GM10847 (cell line): Measurements from ENCODE around the gene CCL1.

Source experiments
- POLR2A ChIP-seq: IDR thresholded peaks from 2 replicates; pipeline ENCODE4 v1.6.1; 2011; ENCODE audit not compliant: insufficient read length; ENCODE audit errors: extremely low read depth

CCL1 gene

DNA sequence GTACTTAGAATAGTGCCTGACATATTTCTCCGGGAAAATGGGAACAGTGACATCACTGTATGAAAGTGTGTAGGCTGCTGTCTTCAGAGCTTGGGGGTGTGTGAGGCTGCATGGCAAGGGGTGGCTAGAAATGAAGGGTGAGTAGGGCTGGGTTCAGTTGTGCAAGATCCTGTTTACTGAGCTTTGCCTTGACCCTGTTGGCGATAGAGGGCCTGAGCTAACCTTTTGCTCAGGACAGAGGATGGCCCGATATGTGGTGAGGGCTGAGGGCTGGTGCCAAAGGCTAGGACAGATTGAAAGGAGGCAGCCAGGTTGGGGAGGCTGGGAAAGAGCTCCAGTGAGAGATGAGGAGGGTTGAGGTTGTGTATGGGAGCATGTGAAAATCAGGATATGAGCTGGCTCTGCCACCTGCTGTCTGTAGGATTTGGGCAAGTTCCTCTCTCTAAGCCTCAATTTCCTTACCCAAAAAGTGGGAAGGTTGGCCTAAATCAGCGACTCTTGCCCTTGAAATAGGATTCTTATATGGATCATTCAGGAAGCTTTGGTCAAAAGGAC is 6.0 kb upstream of the CCL1 start:
- no peak for TF ChIP-seq POLR2A

DNA sequence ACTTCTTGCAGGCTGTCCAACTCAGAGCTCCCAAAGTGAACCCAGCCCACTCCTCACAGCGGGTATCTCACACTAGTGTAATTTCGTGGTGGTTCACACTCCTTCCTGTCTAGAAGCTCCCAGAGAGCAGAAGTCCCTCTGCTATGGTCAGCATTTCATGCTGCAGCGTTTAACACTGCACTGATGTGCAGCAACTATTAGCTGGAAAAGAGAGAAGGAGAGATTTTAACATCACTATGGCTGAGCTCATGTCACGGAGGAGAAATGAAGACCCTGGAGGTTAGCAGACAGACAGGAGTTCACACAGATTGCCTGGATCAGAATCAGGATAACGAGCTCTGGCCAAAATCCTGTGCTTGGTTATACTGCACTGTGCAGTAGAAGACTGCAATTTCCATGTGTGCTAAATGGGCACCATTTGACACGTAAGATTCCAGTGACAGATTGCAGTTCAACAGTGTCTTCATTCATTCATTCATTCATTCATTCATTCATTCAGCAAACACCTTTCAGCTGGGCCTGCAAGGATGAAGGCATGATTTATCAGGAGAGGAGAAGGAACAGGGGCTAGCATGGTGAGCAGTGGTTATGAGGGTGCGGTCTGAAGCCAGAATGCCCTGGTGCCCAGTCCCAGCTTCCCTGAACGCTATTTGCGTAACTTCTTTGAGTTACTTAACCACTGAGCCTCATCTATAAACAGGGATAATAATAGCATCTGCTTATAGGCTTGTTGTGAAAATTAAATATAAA is 5.3 kb upstream of the CCL1 start:
- TF ChIP-seq POLR2A: no peak

DNA sequence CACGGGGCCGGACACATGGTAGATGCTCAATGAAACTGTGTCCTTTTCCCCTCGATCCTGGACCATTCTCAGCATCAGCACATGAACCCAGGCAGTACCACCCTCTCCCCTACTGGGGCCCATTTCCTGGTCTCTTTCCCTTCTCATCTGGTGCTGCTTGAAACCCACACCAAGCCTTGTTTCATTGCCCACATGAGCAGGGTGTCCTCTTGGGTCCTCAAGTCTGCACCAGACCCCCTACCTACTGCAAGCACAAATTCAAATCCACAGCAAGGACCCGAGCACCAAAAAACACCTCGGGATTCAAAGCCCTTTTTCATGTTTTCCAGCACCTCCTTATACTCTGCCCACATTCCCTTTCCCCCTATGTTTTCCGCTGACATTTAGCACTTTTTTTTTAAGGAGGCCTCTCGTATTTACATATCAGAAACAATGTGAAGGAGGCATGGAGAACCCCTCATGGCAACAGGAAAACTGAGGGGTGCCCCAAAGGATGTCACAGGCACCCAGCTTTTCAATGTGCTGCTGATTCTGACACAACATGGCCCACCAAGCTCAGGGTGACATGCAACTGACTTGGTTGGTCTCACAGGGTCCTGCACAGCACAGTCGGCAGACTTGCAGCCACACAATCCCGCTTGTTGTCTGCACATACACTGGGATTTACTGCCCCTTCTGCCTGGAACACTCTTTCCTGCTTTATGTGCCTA is 4.6 kb upstream of the CCL1 start:
- no peak for TF ChIP-seq POLR2A

GRCh38 chr17:34366529-34367107 is 3.6 kb upstream of the CCL1 start:
- no peak for TF ChIP-seq POLR2A

GRCh38 chr17:34366010-34366409 is 3.0 kb upstream of the CCL1 start:
- no peak for TF ChIP-seq POLR2A

DNA sequence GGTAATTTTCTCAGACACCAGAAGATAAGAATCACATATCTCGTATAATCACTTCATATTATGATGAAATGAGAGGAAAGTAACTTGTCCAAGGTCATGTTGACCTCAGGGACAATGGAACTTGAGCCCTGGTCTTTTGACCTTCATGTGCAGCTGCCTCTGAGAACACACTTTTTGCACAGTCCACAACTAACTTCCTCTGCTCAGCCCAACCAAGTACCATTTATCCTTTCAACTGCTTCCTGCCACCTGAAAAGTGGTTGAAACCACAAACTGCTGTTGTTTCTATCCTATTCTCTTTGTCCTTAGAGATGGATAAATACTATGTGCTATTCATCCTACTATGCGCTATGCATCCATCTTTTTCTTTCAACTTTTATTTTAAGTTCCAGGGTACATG is 2.3 kb upstream of the CCL1 start:
- TF ChIP-seq POLR2A: no peak

GRCh38 chr17:34364751-34365150 is 1.7 kb upstream of the CCL1 start:
- no peak for TF ChIP-seq POLR2A

GRCh38 chr17:34361478-34362061 is 1.5 kb downstream of the CCL1 start:
- no peak for TF ChIP-seq POLR2A

GRCh38 chr17:34360601-34361270 is 2.3 kb downstream of the CCL1 start:
- no peak for TF ChIP-seq POLR2A

DNA sequence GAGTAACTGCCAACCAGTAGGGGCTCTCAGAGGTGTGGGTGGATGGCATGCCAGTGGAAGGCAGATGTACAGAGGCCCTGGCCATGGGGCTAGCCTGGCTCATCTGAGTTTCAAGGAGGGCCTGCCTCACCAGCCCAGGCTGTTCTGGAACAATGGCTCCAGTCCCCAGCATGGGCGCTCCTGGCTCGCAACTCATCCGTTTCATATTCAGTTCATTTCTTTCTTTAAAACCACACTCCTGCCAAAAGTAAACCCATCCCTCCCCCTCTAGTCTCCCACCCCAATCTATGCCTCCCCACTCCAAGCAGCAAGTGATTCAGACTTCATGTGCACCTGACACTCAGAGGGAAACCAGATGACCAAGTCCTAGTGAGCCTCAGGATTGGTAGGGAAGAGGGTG is 4.4 kb downstream of the CCL1 start:
- no peak for TF ChIP-seq POLR2A

GRCh38 chr17:34357398-34357797 is 5.6 kb downstream of the CCL1 start:
- TF ChIP-seq POLR2A: no peak

GRCh38 chr17:34356194-34356593 is 6.8 kb downstream of the CCL1 start, which contains the start of gene CCL13:
Gene CCL13 (plus strand): TSS chr17:34356480. CDS start chr17:34356527, 47 bp downstream.
- no peak for TF ChIP-seq POLR2A

- TF ChIP-seq POLR2A: no peak
These were observed 8.4 kb downstream of the CCL1 start for GRCh38 chr17:34354637-34355036.

- TF ChIP-seq POLR2A: no peak
These were observed 10.8 kb downstream of the CCL1 start for GRCh38 chr17:34352191-34352590.

DNA sequence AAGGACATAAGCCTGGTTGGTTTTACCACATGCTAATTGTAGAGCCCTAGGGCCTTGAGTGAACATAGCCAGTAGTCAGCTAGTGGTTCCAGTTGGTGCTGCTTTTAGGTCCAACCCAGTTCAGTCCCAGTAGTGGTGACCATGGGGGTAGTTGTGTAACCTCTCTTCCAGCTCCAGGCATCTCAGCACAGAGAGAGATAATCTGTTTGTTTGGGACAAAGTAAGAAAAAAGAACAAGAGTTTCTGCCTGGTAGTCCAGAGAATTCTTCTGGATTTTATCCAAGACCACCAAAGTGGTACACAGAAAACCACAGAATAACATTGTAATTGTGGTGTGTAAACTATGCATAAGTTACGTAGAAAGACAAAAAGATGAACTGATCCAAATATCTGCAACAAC is 11.9 kb downstream of the CCL1 start:
- no peak for TF ChIP-seq POLR2A
